Uterus (tissue), 2 donors: ENCODE measurements around the gene CAPN1.
A peak's percentile ranks its signal among the peaks of the same experiment; 100 is the strongest.

Source experiments
- POLR2A ChIP-seq, 2 donors: fragments of 450-650 bp; IDR thresholded peaks; one replicate each; pipeline ENCODE4 v1.6.1; 2016; ENCODE audit warnings: antibody characterized with exemption in 2 of 2, mild to moderate bottlenecking in 1 of 2, moderate library complexity in 1 of 2
- TF ChIP-seq, protein P1 (sequence below), 4 experiments: fragments of 200-600 bp in 2 of 4; fragments of 450-650 bp in 2 of 4; sonication (generic) in 2 of 4; IDR thresholded peaks; one replicate each; pipeline ENCODE4 v1.5.1; 2016 to 2019; ENCODE audit warnings: antibody characterized with exemption in 4 of 4, mild to moderate bottlenecking in 2 of 4, moderate library complexity in 1 of 4

DNA sequence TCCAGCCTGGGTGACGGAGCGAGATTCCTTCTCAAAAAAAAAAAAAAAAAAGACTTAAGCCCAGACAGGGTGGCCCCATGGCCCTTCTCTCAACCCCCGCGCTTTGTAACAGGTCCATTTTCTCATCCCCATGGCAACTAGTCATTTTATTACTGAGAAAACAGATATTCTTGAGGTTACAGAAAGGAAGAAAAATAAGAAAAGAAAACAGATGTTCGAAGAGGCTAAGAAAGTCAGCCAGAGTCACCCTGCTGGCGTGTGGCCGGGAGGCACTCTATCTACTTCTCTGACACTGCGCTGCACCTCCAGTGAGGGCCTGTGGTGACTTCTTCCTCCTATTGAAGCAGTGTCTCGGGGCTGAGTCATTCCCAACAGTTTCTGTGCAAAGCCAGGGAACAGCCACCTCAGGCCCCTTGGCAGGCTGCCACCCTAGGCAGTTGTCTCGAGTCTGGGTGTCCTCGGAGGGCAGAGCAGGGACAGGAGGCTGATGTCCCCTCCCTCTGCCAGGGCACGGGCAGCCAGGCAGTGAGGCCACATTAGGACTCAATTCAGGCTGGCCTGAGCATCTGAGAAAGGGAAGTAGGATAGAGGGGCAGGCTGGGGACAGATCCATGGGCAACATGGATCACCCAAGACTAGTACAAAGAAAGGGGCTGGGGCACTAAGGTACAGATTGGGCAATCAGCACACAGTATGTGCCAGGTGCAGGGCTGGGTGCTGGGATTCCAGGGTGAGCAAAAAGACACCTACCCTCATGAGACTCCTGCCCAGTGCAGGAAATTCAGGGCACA, 31.0 kb upstream of the CAPN1 start:
- TF ChIP-seq, protein P1, sequence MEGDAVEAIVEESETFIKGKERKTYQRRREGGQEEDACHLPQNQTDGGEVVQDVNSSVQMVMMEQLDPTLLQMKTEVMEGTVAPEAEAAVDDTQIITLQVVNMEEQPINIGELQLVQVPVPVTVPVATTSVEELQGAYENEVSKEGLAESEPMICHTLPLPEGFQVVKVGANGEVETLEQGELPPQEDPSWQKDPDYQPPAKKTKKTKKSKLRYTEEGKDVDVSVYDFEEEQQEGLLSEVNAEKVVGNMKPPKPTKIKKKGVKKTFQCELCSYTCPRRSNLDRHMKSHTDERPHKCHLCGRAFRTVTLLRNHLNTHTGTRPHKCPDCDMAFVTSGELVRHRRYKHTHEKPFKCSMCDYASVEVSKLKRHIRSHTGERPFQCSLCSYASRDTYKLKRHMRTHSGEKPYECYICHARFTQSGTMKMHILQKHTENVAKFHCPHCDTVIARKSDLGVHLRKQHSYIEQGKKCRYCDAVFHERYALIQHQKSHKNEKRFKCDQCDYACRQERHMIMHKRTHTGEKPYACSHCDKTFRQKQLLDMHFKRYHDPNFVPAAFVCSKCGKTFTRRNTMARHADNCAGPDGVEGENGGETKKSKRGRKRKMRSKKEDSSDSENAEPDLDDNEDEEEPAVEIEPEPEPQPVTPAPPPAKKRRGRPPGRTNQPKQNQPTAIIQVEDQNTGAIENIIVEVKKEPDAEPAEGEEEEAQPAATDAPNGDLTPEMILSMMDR (IDR thresholded peaks at IDR 0.05): peak in 1 of 4 experiments; percentile 18
- no peak for TF ChIP-seq POLR2A (IDR thresholded peaks at IDR 0.05)
